ENCODE measurements around the gene ACTR5. TPM values are rescaled to one million over a fixed set of nuclear protein-coding genes. Genes with fewer than 3 reads are reported as not detected.
A peak's percentile ranks its signal among the peaks of the same experiment; 100 is the strongest.

ACTR5 gene
- total RNA-seq: 1 to 10 TPM; 9.4 to 9.9 TPM

- peak within 1 kb of the TSS; percentile 94 for H3K4me3 Mint-ChIP-seq
- peak; percentile 97 for DNase-seq
- H3K27ac Mint-ChIP-seq: peak within 1 kb of the TSS; percentile 92
- H3K36me3 Mint-ChIP-seq (ENCODE audit: low read depth): peaks cover 14% of the 10 kb centered on the region
- CTCF ChIA-PET: interaction anchor here (0.6 to 5.4 kb wide), 8 partner anchors 16 to 214 kb away, joined by 3 to 33 read pairs (median 6); partner anchors contain the start of gene DHX35
- POLR2A ChIA-PET: interaction anchor here (0.7 to 11.2 kb wide), 8 partner anchors 11 to 213 kb away, joined by 3 to 74 read pairs (median 6); partner anchors contain the start of genes DHX35, FAM83D and PPP1R16B
- H3K4me1 Mint-ChIP-seq: peaks cover 27% of the 10 kb centered on the region
- H3K9me3 Mint-ChIP-seq: no peaks in the 10 kb centered on the region
- peaks cover 9% of the 10 kb centered on the region for H3K27me3 Mint-ChIP-seq
These were observed at the start of gene ACTR5 for GRCh38 chr20:38748097-38748860. Gene ACTR5, plus strand, starts transcription at chr20:38748460. Its CDS starts 19 bp downstream, at chr20:38748479.

- Mint-ChIP-seq H3K27me3 (peaks cover 9% of the 10 kb centered on the region), H3K4me1 (no peaks in the 10 kb centered on the region), H3K36me3 (ENCODE audit: low read depth) (no peaks in the 10 kb centered on the region), H3K27ac (no peak overlapping the region), H3K4me3 (no peak overlapping the region), H3K9me3 (no peaks in the 10 kb centered on the region)
- DNase-seq: no peak
- ChIA-PET POLR2A (no interaction called here), CTCF (no interaction called here)
These were observed 49.7 kb upstream of the ACTR5 start for GRCh38 chr20:38698541-38698940.

GRCh38 chr20:38700141-38700540 lies 48.1 kb upstream of the ACTR5 start:
- Mint-ChIP-seq H3K36me3 (ENCODE audit: low read depth) (no peaks in the 10 kb centered on the region), H3K4me3 (no peak overlapping the region), H3K27ac (no peak overlapping the region), H3K4me1 (no peaks in the 10 kb centered on the region), H3K9me3 (no peaks in the 10 kb centered on the region), H3K27me3 (peaks cover 10% of the 10 kb centered on the region)
- DNase-seq: no peak
- POLR2A ChIA-PET: no interaction called here
- CTCF ChIA-PET: no interaction called here

GRCh38 chr20:38700926-38701325 lies 47.3 kb upstream of the ACTR5 start:
- Mint-ChIP-seq H3K27me3 (peaks cover 8% of the 10 kb centered on the region), H3K4me1 (no peaks in the 10 kb centered on the region), H3K9me3 (no peaks in the 10 kb centered on the region), H3K27ac (no peak overlapping the region), H3K4me3 (no peak overlapping the region), H3K36me3 (ENCODE audit: low read depth) (no peaks in the 10 kb centered on the region)
- ChIA-PET POLR2A (no interaction called here), CTCF (no interaction called here)
- DNase-seq: no peak

GRCh38 chr20:38703526-38703925 lies 44.7 kb upstream of the ACTR5 start:
- Mint-ChIP-seq H3K36me3 (ENCODE audit: low read depth) (no peaks in the 10 kb centered on the region), H3K27me3 (peaks cover 12% of the 10 kb centered on the region), H3K4me1 (no peaks in the 10 kb centered on the region), H3K4me3 (no peak overlapping the region), H3K27ac (no peak overlapping the region), H3K9me3 (no peaks in the 10 kb centered on the region)
- ChIA-PET CTCF (no interaction called here), POLR2A (no interaction called here)
- no peak for DNase-seq

- no peak overlapping the region for H3K27ac Mint-ChIP-seq
- H3K4me3 Mint-ChIP-seq: no peak overlapping the region
- H3K36me3 Mint-ChIP-seq (ENCODE audit: low read depth): no peaks in the 10 kb centered on the region
- H3K9me3 Mint-ChIP-seq: no peaks in the 10 kb centered on the region
- peaks cover 12% of the 10 kb centered on the region for H3K27me3 Mint-ChIP-seq
- ChIA-PET CTCF (no interaction called here), POLR2A (no interaction called here)
- H3K4me1 Mint-ChIP-seq: no peaks in the 10 kb centered on the region
- DNase-seq: no peak
These were observed 44.1 kb upstream of the ACTR5 start for GRCh38 chr20:38704136-38704535.

GRCh38 chr20:38706509-38706908 lies 41.8 kb upstream of the ACTR5 start:
- CTCF ChIA-PET: no interaction called here
- Mint-ChIP-seq H3K4me3 (no peak overlapping the region), H3K9me3 (no peaks in the 10 kb centered on the region), H3K36me3 (ENCODE audit: low read depth) (no peaks in the 10 kb centered on the region), H3K27me3 (peaks cover 12% of the 10 kb centered on the region), H3K27ac (no peak overlapping the region), H3K4me1 (no peaks in the 10 kb centered on the region)
- POLR2A ChIA-PET: no interaction called here
- DNase-seq: no peak

GRCh38 chr20:38714308-38714707 lies 34.0 kb upstream of the ACTR5 start:
- no peak overlapping the region for H3K27ac Mint-ChIP-seq
- H3K36me3 Mint-ChIP-seq (ENCODE audit: low read depth): no peaks in the 10 kb centered on the region
- CTCF ChIA-PET: no interaction called here
- DNase-seq: no peak
- H3K4me3 Mint-ChIP-seq: no peak overlapping the region
- peaks cover 40% of the 10 kb centered on the region for H3K27me3 Mint-ChIP-seq
- no peaks in the 10 kb centered on the region for H3K4me1 Mint-ChIP-seq
- POLR2A ChIA-PET: no interaction called here
- H3K9me3 Mint-ChIP-seq: no peaks in the 10 kb centered on the region

- DNase-seq: no peak
- POLR2A ChIA-PET: no interaction called here
- CTCF ChIA-PET: no interaction called here
These were observed 32.6 kb upstream of the ACTR5 start for GRCh38 chr20:38715646-38716045.

GRCh38 chr20:38722683-38723016 lies 25.6 kb upstream of the ACTR5 start:
- Mint-ChIP-seq H3K4me1 (peaks cover 33% of the 10 kb centered on the region), H3K36me3 (ENCODE audit: low read depth) (peaks cover 11% of the 10 kb centered on the region), H3K9me3 (no peaks in the 10 kb centered on the region), H3K27me3 (peaks cover 92% of the 10 kb centered on the region), H3K27ac (no peak overlapping the region), H3K4me3 (no peak overlapping the region)
- DNase-seq: no peak
- POLR2A ChIA-PET: no interaction called here
- CTCF ChIA-PET: interaction anchor here (1.1 to 1.3 kb wide), 2 partner anchors 8 to 11 kb away, joined by 3 to 4 read pairs; no protein-coding TSS in a partner anchor

More at GRCh38 chr20:38715646-38716045, 32.6 kb upstream of the ACTR5 start:
- H3K36me3 Mint-ChIP-seq (ENCODE audit: low read depth): no peaks in the 10 kb centered on the region
- no peak overlapping the region for H3K27ac Mint-ChIP-seq
- no peaks in the 10 kb centered on the region for H3K9me3 Mint-ChIP-seq
- no peak overlapping the region for H3K4me3 Mint-ChIP-seq
- peaks cover 54% of the 10 kb centered on the region for H3K27me3 Mint-ChIP-seq
- no peaks in the 10 kb centered on the region for H3K4me1 Mint-ChIP-seq

GRCh38 chr20:38723017-38723847 lies 25.0 kb upstream of the ACTR5 start:
- Mint-ChIP-seq H3K27me3 (peaks cover 92% of the 10 kb centered on the region), H3K27ac (no peak overlapping the region), H3K9me3 (no peaks in the 10 kb centered on the region), H3K4me1 (peaks cover 39% of the 10 kb centered on the region), H3K36me3 (ENCODE audit: low read depth) (peaks cover 17% of the 10 kb centered on the region), H3K4me3 (peak overlapping the region; percentile 11)
- ChIA-PET POLR2A (no interaction called here), CTCF (interaction anchor here (1.1 to 1.3 kb wide), 2 partner anchors 8 to 10 kb away, joined by 3 to 4 read pairs; no protein-coding TSS in a partner anchor)
- DNase-seq: no peak

GRCh38 chr20:38723848-38724625 lies 24.2 kb upstream of the ACTR5 start, which contains the start of gene SLC32A1:
Gene SLC32A1, plus strand, starts transcription at chr20:38724486. Its CDS starts 239 bp downstream, at chr20:38724725.
- Mint-ChIP-seq H3K27ac (no peak within 1 kb of the TSS), H3K36me3 (ENCODE audit: low read depth) (peaks cover 20% of the 10 kb centered on the region), H3K27me3 (peaks cover 91% of the 10 kb centered on the region), H3K4me1 (peaks cover 42% of the 10 kb centered on the region), H3K4me3 (peak within 1 kb of the TSS; percentile 11), H3K9me3 (no peaks in the 10 kb centered on the region)
- no peak for DNase-seq
- POLR2A ChIA-PET: no interaction called here
- CTCF ChIA-PET: interaction anchor here (1.2 kb wide), 1 partner anchor 23 kb away, joined by 3 read pairs; no protein-coding TSS in a partner anchor
